HuH-7.5 (cell line): Measurements from ENCODE around the gene TBC1D5.

Experiments
- DNase-seq: peaks from one replicate; pipeline ENCODE4 v3.0.0; 2011; ENCODE audit warnings: low spot score

TBC1D5 gene

GRCh38 chr3:17213102-17213501 is 529.3 kb downstream of the TBC1D5 start:
- no peak for DNase-seq

- DNase-seq, result no peak
These were observed 534.5 kb downstream of the TBC1D5 start for GRCh38 chr3:17207979-17208378.

GRCh38 chr3:17207019-17207418 is 535.4 kb downstream of the TBC1D5 start:
- no peak for DNase-seq

- no peak for DNase-seq
These were observed 538.3 kb downstream of the TBC1D5 start for GRCh38 chr3:17204049-17204650.

GRCh38 chr3:17201538-17201937 is 540.9 kb downstream of the TBC1D5 start:
- DNase-seq, result no peak

GRCh38 chr3:17195856-17196604 is 546.4 kb downstream of the TBC1D5 start:
- DNase-seq, result no peak

GRCh38 chr3:17195192-17195611 is 547.2 kb downstream of the TBC1D5 start:
- DNase-seq, result no peak

GRCh38 chr3:17194116-17194515 is 548.3 kb downstream of the TBC1D5 start:
- no peak for DNase-seq

GRCh38 chr3:17192995-17193394 is 549.4 kb downstream of the TBC1D5 start:
- no peak for DNase-seq

GRCh38 chr3:17190353-17191078 is 551.9 kb downstream of the TBC1D5 start:
- DNase-seq, result no peak

GRCh38 chr3:17188378-17188777 is 554.1 kb downstream of the TBC1D5 start:
- no peak for DNase-seq

GRCh38 chr3:17187589-17188184 is 554.7 kb downstream of the TBC1D5 start:
- DNase-seq, result no peak

GRCh38 chr3:17183951-17184550 is 558.4 kb downstream of the TBC1D5 start:
- DNase-seq, result no peak

- DNase-seq, result no peak
These were observed 560.3 kb downstream of the TBC1D5 start for GRCh38 chr3:17182166-17182565.

- DNase-seq, result no peak
These were observed 561.0 kb downstream of the TBC1D5 start for GRCh38 chr3:17181413-17181907.

GRCh38 chr3:17179381-17180205 is 562.8 kb downstream of the TBC1D5 start:
- no peak for DNase-seq

- DNase-seq, result no peak
These were observed 565.7 kb downstream of the TBC1D5 start for GRCh38 chr3:17176757-17177156.

GRCh38 chr3:17175187-17175807 is 567.1 kb downstream of the TBC1D5 start:
- DNase-seq, result no peak

- DNase-seq, result peak; percentile 7
These were observed 576.1 kb downstream of the TBC1D5 start for GRCh38 chr3:17166369-17166768.

GRCh38 chr3:17162116-17162515 is 580.3 kb downstream of the TBC1D5 start:
- peak; percentile 5 for DNase-seq

GRCh38 chr3:17160597-17160996 is 581.8 kb downstream of the TBC1D5 start:
- peak; percentile 4 for DNase-seq
